ENCODE measurements around the gene KCNMA1.

KCNMA1 gene

DNA sequence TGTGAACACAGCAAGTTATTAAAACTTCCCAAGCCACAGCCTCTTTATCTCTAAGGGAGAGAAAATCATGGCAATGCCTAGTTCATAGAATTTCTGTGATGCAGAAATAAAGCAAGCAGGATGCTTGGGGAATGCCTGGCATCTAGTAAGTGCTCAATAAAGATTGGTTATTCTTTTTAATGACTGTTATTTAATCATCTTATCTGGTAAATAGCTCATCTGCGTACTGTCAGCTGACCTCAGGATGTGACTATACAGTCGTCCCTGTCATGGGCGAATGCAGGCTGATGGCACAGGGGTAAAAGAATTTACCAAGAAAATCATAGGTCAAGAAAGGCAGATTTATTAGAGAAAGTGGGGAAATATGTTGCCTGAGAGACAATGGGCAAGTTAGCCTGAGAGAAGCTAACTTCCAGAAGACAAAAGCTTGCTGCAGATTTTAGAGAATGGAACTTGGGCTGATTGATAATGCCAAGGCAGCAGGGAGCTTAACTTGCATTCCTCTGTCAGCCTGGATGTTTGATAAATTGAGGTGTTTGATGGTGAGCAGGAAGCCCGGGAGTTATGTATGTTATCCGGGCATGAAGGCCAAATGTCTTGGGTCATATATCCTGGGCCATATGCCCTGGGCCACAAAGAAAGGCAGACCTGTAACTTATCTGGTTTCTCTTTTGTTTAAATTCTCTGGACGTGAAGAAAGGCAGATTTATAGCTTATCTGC is 126.0 kb downstream of the KCNMA1 start:
- no peak for DNase-seq (ENCODE audit: low read depth, low spot score)

DNA sequence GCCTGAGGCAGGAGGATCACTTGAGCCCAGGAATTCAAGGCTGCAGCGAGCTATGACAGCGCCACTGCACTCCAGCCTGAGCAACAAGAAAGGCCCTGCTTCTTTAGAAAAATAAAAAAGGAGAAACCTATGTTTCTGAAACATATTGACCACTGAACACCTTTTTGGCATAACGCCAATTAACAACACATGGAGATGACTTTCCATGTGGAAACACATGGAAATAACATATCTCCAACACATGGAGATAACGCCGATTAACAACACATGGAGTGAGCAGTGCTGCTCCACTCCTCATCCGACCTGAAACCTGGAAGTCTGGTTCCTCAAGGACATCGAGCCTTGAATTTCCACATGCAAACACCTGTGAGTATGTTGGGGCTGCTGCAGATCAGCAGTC is 126.9 kb downstream of the KCNMA1 start:
- no peak for DNase-seq (ENCODE audit: low read depth, low spot score)

GRCh38 chr10:77510294-77510693 is 127.3 kb downstream of the KCNMA1 start:
- DNase-seq (ENCODE audit: low read depth, low spot score), result no peak

GRCh38 chr10:77509391-77509790 is 128.2 kb downstream of the KCNMA1 start:
- no peak for DNase-seq (ENCODE audit: low read depth, low spot score)

DNA sequence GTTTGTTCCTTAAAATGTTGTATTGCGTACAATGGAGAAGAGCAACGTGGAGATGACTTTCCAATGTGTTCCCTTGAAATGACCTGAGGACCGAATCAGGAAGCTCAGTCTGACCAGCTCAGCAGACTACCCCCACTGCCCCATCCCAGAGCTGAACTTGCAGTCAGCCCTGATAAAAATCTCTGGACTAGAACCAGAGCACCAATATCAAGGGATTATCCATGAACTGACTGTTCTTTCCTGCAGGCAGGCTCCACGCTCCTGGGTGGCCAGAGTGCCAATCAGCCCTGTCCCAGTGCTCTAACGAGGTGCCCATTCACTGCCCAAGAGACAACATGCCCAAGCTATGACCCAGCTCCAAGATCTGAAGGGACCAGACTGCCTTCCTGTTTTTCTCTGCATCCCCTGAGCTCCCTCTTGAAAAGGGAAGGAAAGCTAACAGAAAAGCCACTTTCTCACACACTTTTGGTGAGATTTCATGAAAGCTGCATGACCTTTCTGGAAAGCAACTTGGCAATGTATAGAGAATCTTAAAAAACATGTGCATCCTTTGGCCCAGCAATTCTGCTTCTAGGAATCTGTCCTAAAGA is 130.2 kb downstream of the KCNMA1 start:
- peak; percentile 41 for DNase-seq (ENCODE audit: low read depth, low spot score)

GRCh38 chr10:77506517-77507200 is 130.9 kb downstream of the KCNMA1 start:
- no peak for DNase-seq (ENCODE audit: low read depth, low spot score)

- peak; percentile 88 for DNase-seq (ENCODE audit: low read depth, low spot score)
Observed at GRCh38 chr10:77505431-77506334, 131.9 kb downstream of the KCNMA1 start.

- peak; percentile 52 for DNase-seq (ENCODE audit: low read depth, low spot score)
Observed at GRCh38 chr10:77504873-77505257, 132.7 kb downstream of the KCNMA1 start.

DNA sequence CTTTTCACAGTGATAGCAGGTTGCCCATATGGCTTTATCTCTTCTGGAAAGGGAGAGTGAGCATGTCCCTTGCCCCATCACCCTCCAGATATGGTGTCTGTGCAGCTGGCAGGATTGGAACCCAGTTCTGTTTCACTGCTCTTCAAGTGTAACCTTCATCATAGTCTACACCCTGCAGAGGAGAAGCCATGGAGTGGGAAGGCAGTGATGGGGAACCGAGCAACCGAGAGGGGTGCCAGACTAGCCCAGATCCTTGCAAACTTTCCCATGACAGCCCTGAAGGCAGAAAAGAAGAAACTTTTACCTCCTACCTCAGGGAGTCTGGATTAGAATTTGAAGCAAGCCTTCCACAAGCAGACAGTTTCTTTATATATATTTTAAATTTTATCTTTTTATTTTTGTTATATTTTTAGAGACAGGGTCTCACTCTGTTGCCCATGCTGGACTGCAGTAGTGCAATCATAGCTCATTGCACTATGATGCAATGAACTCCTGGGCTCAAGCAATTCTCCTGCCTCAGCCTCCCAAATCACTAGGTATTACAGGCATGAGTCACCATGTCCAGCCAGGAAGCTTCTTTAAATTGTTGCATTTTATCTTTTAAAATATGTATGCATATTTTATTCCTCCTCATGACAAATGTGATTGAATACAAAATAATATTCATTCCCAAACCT is 133.3 kb downstream of the KCNMA1 start:
- DNase-seq (ENCODE audit: low read depth, low spot score), result no peak

- DNase-seq (ENCODE audit: low read depth, low spot score), result no peak
Observed at GRCh38 chr10:77501846-77502261, 135.8 kb downstream of the KCNMA1 start.

GRCh38 chr10:77501152-77501845 is 136.3 kb downstream of the KCNMA1 start:
- peak; percentile 83 for DNase-seq (ENCODE audit: low read depth, low spot score)

DNA sequence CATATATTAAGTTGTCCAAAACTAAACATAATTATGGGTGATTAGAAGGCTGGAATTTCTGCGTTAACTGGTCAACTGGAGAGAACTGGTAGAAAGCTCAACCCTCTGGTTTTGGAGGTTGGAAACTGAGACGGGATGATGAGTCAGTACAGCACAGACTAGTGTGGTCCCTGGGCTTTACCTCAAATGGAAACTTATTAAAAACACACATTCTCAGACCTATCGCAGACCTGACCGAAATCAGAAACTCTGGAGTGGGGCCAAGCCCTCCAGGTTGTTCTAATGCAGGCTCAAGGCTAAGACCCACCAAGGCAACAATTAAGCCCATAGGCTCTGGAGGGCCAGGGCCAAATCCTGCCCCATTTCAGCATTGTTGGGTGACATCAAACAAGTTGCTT is 136.9 kb downstream of the KCNMA1 start:
- peak; percentile 88 for DNase-seq (ENCODE audit: low read depth, low spot score)

DNA sequence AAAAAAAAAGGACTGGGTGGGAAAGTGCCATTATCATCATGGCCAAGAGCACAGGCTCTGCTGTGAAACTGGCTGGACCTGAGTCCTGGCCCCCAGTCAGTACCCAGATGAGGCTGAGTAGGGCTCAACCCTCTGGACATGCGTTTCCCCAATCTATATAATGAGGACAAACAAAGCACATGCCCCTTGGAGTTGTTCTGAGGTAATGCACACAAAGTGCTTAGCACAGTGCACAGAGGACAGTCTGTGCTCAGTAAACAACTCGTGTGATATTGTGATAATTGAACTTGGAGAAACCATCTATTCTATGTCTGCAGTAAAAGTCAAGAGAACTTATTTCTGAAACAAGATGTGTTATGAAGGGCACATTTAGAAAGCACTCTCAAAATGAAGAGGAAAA is 138.8 kb downstream of the KCNMA1 start:
- no peak for DNase-seq (ENCODE audit: low read depth, low spot score)

DNA sequence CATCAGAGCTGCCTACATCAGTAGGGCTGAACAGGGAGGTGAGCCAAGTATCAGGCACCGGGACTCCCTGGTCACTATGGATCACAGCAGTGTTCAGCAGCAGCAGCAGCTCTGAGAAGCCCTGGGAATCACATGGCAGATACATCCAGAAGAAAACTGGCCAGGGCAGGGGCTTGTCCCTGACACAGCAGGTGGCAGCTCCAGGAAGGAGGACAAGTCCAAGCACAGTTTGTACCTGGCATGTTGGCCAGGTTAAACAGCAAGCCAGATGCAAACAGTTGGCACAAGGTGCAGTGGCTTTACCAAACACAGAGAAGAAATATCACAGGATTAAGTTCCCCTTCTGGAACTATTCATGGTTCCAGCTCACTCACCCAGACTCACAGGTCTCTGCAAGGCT is 139.4 kb downstream of the KCNMA1 start:
- no peak for DNase-seq (ENCODE audit: low read depth, low spot score)

- peak; percentile 79 for DNase-seq (ENCODE audit: low read depth, low spot score)
Observed at GRCh38 chr10:77497748-77498147, 139.9 kb downstream of the KCNMA1 start.

- peak; percentile 81 for DNase-seq (ENCODE audit: low read depth, low spot score)
Observed at GRCh38 chr10:77496941-77497420, 140.6 kb downstream of the KCNMA1 start.

- no peak for DNase-seq (ENCODE audit: low read depth, low spot score)
Observed at GRCh38 chr10:77494756-77495541, 142.7 kb downstream of the KCNMA1 start.

DNA sequence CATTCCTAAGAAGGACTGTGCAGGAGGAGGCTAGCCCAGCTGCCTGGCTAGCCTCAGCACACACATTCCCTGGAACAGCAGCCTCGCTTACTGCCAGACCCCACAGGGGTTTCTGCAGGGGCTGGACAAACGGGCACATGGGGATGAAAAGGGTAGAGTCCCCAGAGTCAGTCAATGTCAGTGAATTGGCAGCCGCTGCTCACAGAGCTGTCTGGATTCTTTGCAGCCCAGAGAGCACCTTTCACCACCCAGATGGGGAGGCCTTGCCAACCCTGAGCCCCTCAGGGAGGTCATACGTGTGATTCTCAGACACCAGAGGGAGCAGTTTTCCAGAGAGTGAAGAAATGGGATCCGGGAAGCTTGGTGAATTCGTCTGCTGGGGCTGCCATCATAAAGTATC is 143.3 kb downstream of the KCNMA1 start:
- DNase-seq (ENCODE audit: low read depth, low spot score), result peak; percentile 83

- DNase-seq (ENCODE audit: low read depth, low spot score), result peak; percentile 77
Observed at GRCh38 chr10:77493851-77494261, 143.8 kb downstream of the KCNMA1 start.

Measured in astrocyte of the hippocampus (primary cell).